Measurements from ENCODE around the gene CCNDBP1. TPM values are rescaled to one million over a fixed set of nuclear protein-coding genes. Genes with fewer than 3 reads are reported as not detected.

The CCNDBP1 gene
- 39.8 TPM for total RNA-seq (2021; ENCODE audit: unreplicated experiment)
- polyA plus RNA-seq (2012) = 32.0 and 38.4 TPM in 2 replicates
- Bru-seq, nascent RNA = percentile 78 among the genes with signal in this experiment
- BruChase-seq, experiment 1, labeled RNA remaining after a 6-hour chase = percentile 81 among the genes with signal in this experiment
- BruChase-seq, experiment 2, labeled RNA remaining after a 2-hour chase = percentile 78 among the genes with signal in this experiment
- long read RNA-seq, transcript CCNDBP1-208 (12 exons, 1,634 nt) = minor isoform, 8 of 68 reads
- long read RNA-seq, transcript CCNDBP1-201 (11 exons, 3,660 nt) = major isoform, 39 of 68 reads
- long read RNA-seq, partial matches to known transcripts = 10 of 68 reads
- long read RNA-seq, other reads (novel, unspliced or antisense) = 8 of 68 reads

GRCh38 chr15:43185157-43186002, at the start of gene CCNDBP1:
Gene CCNDBP1, plus strand, starts transcription at chr15:43185403. Its CDS starts 96 bp downstream, at chr15:43185499.
- Histone ChIP-seq H3K9me3 (ENCODE audit: control insufficient read depth in 1 of 2, insufficient read depth in 1 of 2, low read depth in 1 of 2, low read length in 2 of 2) (no peaks in the 10 kb centered on the region), H3K9me2 (ENCODE audit: insufficient read depth) (no peaks in the 10 kb centered on the region), H3K27ac (ENCODE audit: low read depth, low read length) (peak within 1 kb of the TSS; percentile 54), H3K4me2 (ENCODE audit: low read length) (peak within 1 kb of the TSS; percentile 92), H2AFZ (ENCODE audit: low read depth, low read length, poor library complexity, severe bottlenecking) (no peak within 1 kb of the TSS), H3K9ac (ENCODE audit: low read length) (peak within 1 kb of the TSS; percentile 68), H3K79me2 (ENCODE audit: insufficient read depth, low read length) (no peaks in the 10 kb centered on the region; the same call in 1 of the 2 replicates), H3K36me3 (ENCODE audit: control insufficient read depth in 1 of 2, insufficient read depth in 2 of 2, low read length in 2 of 2) (peaks cover 0 to 7% of the 10 kb centered on the region in 2 experiments; a peak in 2 of 4 replicates), H3K27me3 (ENCODE audit: insufficient read depth, low read length) (no peaks in the 10 kb centered on the region), H3K4me1 (ENCODE audit: control insufficient read depth in 1 of 2, insufficient read depth in 2 of 2, low read length in 2 of 2) (peaks cover 10 to 19% of the 10 kb centered on the region in 2 experiments), H4K20me1 (ENCODE audit: insufficient read depth) (no peaks in the 10 kb centered on the region), H3K4me3 (replicated peaks in 1 of 2; ENCODE audit: low read depth in 1 of 2, low read length in 2 of 2) (peak within 1 kb of the TSS; percentile 75 to 82)
- ChIA-PET RAD21 (ENCODE audit: low non-redundant PET in 1 of 2, low total read pairs in 2 of 2, uncharacterized antibody in 2 of 2, unreplicated experiment in 2 of 2) (no interaction called here), CTCF (interaction anchor here (0.7 to 2.1 kb wide), 5 partner anchors 10 to 101 kb away, joined by 3 to 14 read pairs (median 3); partner anchors contain the start of gene UBR1), POLR2A (no interaction called here)
- intact Hi-C loops (cut with micrococcal nuclease) = loop anchor here (5.0 kb wide), 2 partner anchors 53 to 97 kb away; partner anchors contain the start of gene TMEM62
- peak; percentile 98 for ATAC-seq
- peak; percentile 84 for DNase-seq (ENCODE audit: low read depth, low spot score)
- no TSS peak for BruUV-seq (replicated peaks)
- peak; percentile 62 for TF ChIP-seq ZBTB33 (IDR thresholded peaks at IDR 0.05; ENCODE audit: extremely low read depth, insufficient replicate concordance, low read length)
- no peak for TF ChIP-seq ATF3 (IDR thresholded peaks at IDR 0.05)
- TF ChIP-seq EZH2phosphoT487 (IDR thresholded peaks at IDR 0.05; ENCODE audit: borderline replicate concordance) = no peak
- TF ChIP-seq EZH2 (IDR thresholded peaks at IDR 0.05) = no peak
- peak; percentile 92 for TF ChIP-seq POLR2AphosphoS5 (IDR thresholded peaks at IDR 0.05; ENCODE audit: low read depth, low read length)
- peak; percentile 90 for TF ChIP-seq ZFX (IDR thresholded peaks at IDR 0.05)
- no peak for TF ChIP-seq ZNF274 (IDR thresholded peaks at IDR 0.05; ENCODE audit: low read depth, low read length)
- peak; percentile 93 for TF ChIP-seq ELF1 (IDR thresholded peaks at IDR 0.05; ENCODE audit: borderline replicate concordance, low read depth)
- peak in 2 of 3 experiments; percentile 46 to 49; a peak in 4 of 6 replicates for TF ChIP-seq CTCF (IDR thresholded peaks at IDR 0.05 in 2 of 3, conservative IDR thresholded peaks at IDR 0.05 in 1 of 3; ENCODE audit: borderline replicate concordance in 1 of 3, insufficient read depth in 1 of 3, low read depth in 2 of 3, low read length in 2 of 3)
- TF ChIP-seq JUND (IDR thresholded peaks at IDR 0.05) = no peak
- TF ChIP-seq MAX (IDR thresholded peaks at IDR 0.05) = peak; percentile 94
- peak; percentile 50; the same call in 1 of the 2 replicates for TF ChIP-seq SP1 (IDR thresholded peaks at IDR 0.05; ENCODE audit: low read depth)
- peak; percentile 32; the same call in 1 of the 2 replicates for TF ChIP-seq CBX3 (IDR thresholded peaks at IDR 0.05; ENCODE audit: low read depth)
- 0 out of 2 replicates have a peak, but pooled peaks have one; percentile 7 for TF ChIP-seq RAD21 (IDR thresholded peaks at IDR 0.05; ENCODE audit: low read depth)
- peak; percentile 96 for TF ChIP-seq SIN3A (IDR thresholded peaks at IDR 0.05; ENCODE audit: low read depth)
- TF ChIP-seq YY1 (IDR thresholded peaks at IDR 0.05; ENCODE audit: extremely low read depth, insufficient replicate concordance, low read depth, low read length) = no peak
- no peak for TF ChIP-seq CEBPB (IDR thresholded peaks at IDR 0.05; ENCODE audit: low read depth)
- no peak for TF ChIP-seq FOSL1 (IDR thresholded peaks at IDR 0.05; ENCODE audit: low read depth)
